ENCODE results near the gene IRS2.
"Not testable (repeated sequence)": the region's sequence is repeated elsewhere in the genome, so short reads cannot be mapped to it uniquely, and the experiment has no call there.

The IRS2 gene

GRCh38 chr13:109786457-109787134 is at the start of gene IRS2:
TSS of gene IRS2 (minus strand) at chr13:109786583. CDS start at chr13:109786053, 530 bp downstream.
- H3K36me3 Mint-ChIP-seq (ENCODE audit: low read depth), result no peaks in the 10 kb centered on the region
- H3K27me3 Mint-ChIP-seq (ENCODE audit: low read depth), result peaks cover 32% of the 10 kb centered on the region
- H3K27ac Mint-ChIP-seq, result peak within 1 kb of the TSS; percentile 82

GRCh38 chr13:109834973-109835720 is 48.8 kb upstream of the IRS2 start:
- Mint-ChIP-seq H3K27me3 (ENCODE audit: low read depth) (peaks cover 9% of the 10 kb centered on the region), H3K4me3 (no peak overlapping the region), H3K27ac (no peak overlapping the region), H3K4me1 (ENCODE audit: low read depth) (no peaks in the 10 kb centered on the region), H3K36me3 (ENCODE audit: low read depth) (no peaks in the 10 kb centered on the region), H3K9me3 (no peaks in the 10 kb centered on the region)

More at GRCh38 chr13:109786457-109787134, at the start of gene IRS2:
- H3K9me3 Mint-ChIP-seq, result no peaks in the 10 kb centered on the region
- H3K4me1 Mint-ChIP-seq (ENCODE audit: low read depth), result peaks cover 12% of the 10 kb centered on the region
- peak within 1 kb of the TSS; percentile 84 for H3K4me3 Mint-ChIP-seq

DNA sequence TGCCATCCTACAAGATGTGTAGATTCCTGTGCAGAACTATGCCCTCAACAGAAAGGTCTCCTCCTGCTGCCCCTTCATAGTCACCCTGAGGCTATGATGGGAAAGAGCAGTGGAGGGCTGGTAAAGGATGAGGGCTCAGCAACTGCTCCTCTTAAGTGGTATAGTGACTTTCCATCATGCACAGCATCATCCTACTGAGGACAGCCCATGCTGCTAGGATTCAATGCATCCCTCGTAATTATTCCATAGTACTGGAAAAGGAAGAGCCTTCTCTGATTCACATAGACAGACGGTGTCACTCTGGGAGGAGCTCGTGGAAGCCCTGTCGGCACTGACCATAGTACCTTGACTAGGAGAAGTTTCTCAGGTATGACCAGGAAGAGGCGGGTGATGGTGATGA is 47.6 kb upstream of the IRS2 start:
- H3K27me3 Mint-ChIP-seq (ENCODE audit: low read depth), result peaks cover 3% of the 10 kb centered on the region
- H3K27ac Mint-ChIP-seq, result no peak overlapping the region
- H3K9me3 Mint-ChIP-seq, result no peaks in the 10 kb centered on the region
- no peaks in the 10 kb centered on the region for H3K36me3 Mint-ChIP-seq (ENCODE audit: low read depth)
- no peaks in the 10 kb centered on the region for H3K4me1 Mint-ChIP-seq (ENCODE audit: low read depth)
- H3K4me3 Mint-ChIP-seq, result no peak overlapping the region

- H3K9me3 Mint-ChIP-seq, result no peaks in the 10 kb centered on the region
- H3K27ac Mint-ChIP-seq, result no peak overlapping the region
- no peaks in the 10 kb centered on the region for H3K36me3 Mint-ChIP-seq (ENCODE audit: low read depth)
- no peak overlapping the region for H3K4me3 Mint-ChIP-seq
- peaks cover 3% of the 10 kb centered on the region for H3K27me3 Mint-ChIP-seq (ENCODE audit: low read depth)
- no peaks in the 10 kb centered on the region for H3K4me1 Mint-ChIP-seq (ENCODE audit: low read depth)
Observed at GRCh38 chr13:109833071-109833470, 46.7 kb upstream of the IRS2 start.

DNA sequence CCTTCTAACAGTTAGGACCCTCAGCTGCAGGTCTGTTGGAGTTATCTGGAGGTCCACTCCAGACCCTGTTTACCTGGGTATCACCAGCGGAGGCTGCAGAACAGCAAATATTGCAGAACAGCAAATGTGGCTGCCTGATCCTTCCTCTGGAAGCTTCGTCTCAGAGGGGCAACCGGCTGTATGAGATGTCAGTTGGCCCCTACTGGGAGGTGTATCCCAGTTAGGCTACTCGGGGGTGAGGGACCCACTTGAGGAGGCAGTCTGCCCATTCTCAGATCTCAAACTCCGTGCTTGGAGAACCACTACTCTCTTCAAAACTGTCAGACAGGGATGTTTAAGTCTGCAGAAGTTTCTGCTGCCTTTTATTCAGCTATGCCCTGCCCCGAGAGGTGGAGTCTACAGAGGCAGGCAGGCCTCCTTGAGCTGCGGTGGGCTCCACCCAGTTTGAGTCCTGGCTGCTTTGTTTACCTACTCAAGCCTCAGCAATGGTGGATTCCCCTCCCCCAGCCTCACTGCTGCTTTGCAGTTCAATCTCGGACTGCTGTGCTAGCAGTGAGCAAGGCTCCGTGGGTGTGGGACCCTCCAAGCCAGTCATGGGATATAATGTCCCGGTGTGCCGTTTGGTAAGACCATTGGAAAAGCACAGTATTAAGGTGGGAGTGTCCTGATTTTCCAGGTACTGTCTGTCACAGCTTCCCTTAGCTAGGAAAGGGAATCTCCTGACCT is 42.4 kb upstream of the IRS2 start:
- H3K36me3 Mint-ChIP-seq (ENCODE audit: low read depth); H3K4me3 Mint-ChIP-seq; H3K4me1 Mint-ChIP-seq (ENCODE audit: low read depth); H3K27ac Mint-ChIP-seq; H3K27me3 Mint-ChIP-seq (ENCODE audit: low read depth); H3K9me3 Mint-ChIP-seq: not testable (repeated sequence)

DNA sequence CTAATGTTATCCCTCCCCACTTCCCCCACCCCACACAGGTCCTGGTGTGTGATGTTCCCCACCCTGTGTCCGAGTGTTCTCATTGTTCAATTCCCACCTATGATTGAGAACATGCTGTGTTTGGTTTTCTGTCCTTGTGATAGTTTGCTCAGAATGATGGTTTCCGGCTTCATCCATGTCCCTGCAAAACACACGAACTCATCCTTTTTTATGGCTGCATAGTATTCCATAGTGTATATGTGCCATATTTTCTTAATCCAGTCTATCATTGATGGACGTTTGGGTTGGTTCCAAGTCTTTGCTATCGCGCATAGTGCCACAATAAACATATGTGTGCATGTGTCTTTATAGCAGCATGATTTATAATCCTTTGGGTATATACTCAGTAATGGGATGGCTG is 36.8 kb upstream of the IRS2 start:
- not testable (repeated sequence) for H3K4me1 Mint-ChIP-seq (ENCODE audit: low read depth); H3K27ac Mint-ChIP-seq

GRCh38 chr13:109821103-109821502 is 34.7 kb upstream of the IRS2 start:
- Mint-ChIP-seq H3K27me3 (ENCODE audit: low read depth) (peaks cover 7% of the 10 kb centered on the region), H3K36me3 (ENCODE audit: low read depth) (no peaks in the 10 kb centered on the region), H3K9me3 (no peaks in the 10 kb centered on the region), H3K27ac (no peak overlapping the region), H3K4me3 (no peak overlapping the region), H3K4me1 (ENCODE audit: low read depth) (no peaks in the 10 kb centered on the region)

More for the DNA sequence above, 36.8 kb upstream of the IRS2 start:
- H3K36me3 Mint-ChIP-seq (ENCODE audit: low read depth); H3K27me3 Mint-ChIP-seq (ENCODE audit: low read depth); H3K4me3 Mint-ChIP-seq; H3K9me3 Mint-ChIP-seq: not testable (repeated sequence)

GRCh38 chr13:109819874-109820273 is 33.5 kb upstream of the IRS2 start:
- Mint-ChIP-seq H3K27ac (no peak overlapping the region), H3K4me3 (no peak overlapping the region), H3K27me3 (ENCODE audit: low read depth) (peaks cover 7% of the 10 kb centered on the region), H3K36me3 (ENCODE audit: low read depth) (no peaks in the 10 kb centered on the region), H3K4me1 (ENCODE audit: low read depth) (no peaks in the 10 kb centered on the region), H3K9me3 (no peaks in the 10 kb centered on the region)

- H3K27me3 Mint-ChIP-seq (ENCODE audit: low read depth), result peaks cover 7% of the 10 kb centered on the region
- no peak overlapping the region for H3K27ac Mint-ChIP-seq
- no peaks in the 10 kb centered on the region for H3K4me1 Mint-ChIP-seq (ENCODE audit: low read depth)
- H3K36me3 Mint-ChIP-seq (ENCODE audit: low read depth), result no peaks in the 10 kb centered on the region
- H3K9me3 Mint-ChIP-seq, result no peaks in the 10 kb centered on the region
- H3K4me3 Mint-ChIP-seq, result no peak overlapping the region
Observed at GRCh38 chr13:109818886-109819285, 32.5 kb upstream of the IRS2 start.

DNA sequence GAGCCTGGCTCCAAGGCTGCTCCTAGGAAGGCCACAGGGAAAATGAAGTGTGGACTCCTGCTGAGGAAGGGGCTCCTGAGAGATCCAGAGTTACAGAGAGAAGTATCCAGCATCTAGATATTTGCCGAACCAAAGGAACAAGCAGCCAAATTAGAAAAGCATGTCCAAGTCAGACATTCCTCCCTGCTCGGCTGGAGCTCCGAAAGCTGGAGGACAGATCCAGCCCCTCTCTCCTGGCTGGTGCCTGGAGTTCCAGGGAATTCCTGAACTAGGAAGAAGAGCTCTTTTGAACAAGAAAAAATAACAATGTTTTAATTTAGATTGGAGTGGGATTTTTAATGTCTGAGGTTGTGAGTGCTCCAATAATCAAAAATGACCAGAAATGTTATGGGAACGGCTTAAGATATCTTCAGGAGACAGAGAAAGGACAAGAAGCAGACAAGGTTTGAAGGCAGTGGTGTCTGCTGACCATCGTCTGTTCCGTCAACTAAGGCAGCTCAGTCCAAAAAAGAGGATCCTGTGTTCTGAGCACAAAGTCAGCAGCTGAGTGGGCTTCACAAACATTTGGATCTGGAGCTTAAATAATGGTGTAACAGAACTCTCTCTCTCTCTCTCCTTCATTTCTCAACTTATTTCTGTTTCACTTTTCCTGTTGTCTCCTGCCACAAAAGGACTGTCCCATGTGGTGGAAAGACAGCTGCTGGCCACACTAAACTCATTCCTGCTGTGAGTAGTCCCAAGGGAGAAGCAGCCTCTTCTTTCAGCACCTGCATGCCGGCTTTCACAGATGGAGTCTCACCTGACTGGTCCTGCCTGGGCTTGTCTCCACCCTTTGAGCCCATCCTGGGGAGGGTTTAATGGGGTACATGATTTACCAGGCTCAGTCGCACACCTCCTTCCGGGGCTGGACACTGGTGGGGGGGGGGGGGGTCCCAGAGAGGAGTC is 31.5 kb upstream of the IRS2 start:
- Mint-ChIP-seq H3K27me3 (ENCODE audit: low read depth) (peaks cover 7% of the 10 kb centered on the region), H3K36me3 (ENCODE audit: low read depth) (no peaks in the 10 kb centered on the region), H3K27ac (no peak overlapping the region), H3K9me3 (no peaks in the 10 kb centered on the region), H3K4me1 (ENCODE audit: low read depth) (no peaks in the 10 kb centered on the region), H3K4me3 (no peak overlapping the region)

DNA sequence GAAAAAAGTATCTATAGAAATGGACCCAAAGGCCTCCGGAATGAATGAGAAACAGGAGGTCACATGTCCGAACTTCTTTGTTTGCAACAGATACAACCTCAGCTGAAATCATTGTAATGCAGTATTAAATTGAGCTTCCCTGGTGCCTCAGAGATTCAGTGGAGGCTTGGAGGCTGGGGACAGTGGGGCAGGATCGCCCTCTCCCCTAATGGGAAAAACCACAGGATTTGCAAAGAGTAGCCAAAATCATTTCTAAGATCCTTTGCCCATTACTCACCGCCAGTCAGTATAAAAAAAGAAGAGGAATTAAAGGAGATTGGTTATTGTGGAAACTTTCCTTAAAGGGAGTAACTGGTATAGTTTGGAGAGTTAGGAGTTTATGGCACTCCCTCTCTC is 30.4 kb upstream of the IRS2 start:
- Mint-ChIP-seq H3K27me3 (ENCODE audit: low read depth) (peaks cover 7% of the 10 kb centered on the region), H3K27ac (no peak overlapping the region)

DNA sequence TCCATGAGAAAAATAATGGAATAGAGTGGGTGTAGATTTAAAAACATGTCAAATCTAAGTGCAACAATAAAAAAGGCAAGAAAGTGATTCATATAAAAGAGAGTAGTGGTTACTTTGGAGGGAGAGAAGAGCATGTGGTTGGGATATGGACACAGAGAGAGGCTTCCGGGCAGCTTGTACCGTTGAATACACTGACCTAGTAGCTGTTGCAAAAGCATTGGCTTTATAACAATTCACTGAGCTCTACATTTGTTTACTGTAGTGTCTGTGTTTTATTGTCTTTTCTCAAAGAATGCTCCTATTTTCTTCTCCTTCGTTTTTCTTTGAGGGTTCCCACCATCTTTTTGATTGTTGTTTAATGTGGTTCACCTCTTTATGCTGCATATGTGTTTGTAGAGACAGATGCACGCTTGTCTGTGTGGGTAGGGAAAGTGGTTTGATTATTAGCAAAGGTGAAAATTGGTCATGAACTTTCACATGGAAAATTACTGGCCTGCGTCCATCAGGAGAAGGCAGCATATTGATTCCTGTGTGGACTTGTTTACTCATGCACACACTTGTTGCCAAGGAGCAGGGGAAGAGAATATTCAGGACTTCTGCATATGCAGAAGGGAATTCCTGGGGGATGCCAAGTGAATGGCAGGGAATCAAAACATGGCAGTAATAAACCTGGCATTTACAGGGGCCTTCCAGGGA is 29.9 kb upstream of the IRS2 start:
- Mint-ChIP-seq H3K4me3 (no peak overlapping the region), H3K4me1 (ENCODE audit: low read depth) (no peaks in the 10 kb centered on the region), H3K27me3 (ENCODE audit: low read depth) (peaks cover 5% of the 10 kb centered on the region), H3K9me3 (no peaks in the 10 kb centered on the region), H3K36me3 (ENCODE audit: low read depth) (no peaks in the 10 kb centered on the region), H3K27ac (no peak overlapping the region)

More for the DNA sequence above, 30.4 kb upstream of the IRS2 start:
- Mint-ChIP-seq H3K4me1 (ENCODE audit: low read depth) (no peaks in the 10 kb centered on the region), H3K4me3 (no peak overlapping the region), H3K36me3 (ENCODE audit: low read depth) (no peaks in the 10 kb centered on the region), H3K9me3 (no peaks in the 10 kb centered on the region)

GRCh38 chr13:109815651-109816050 is 29.3 kb upstream of the IRS2 start:
- Mint-ChIP-seq H3K4me3 (no peak overlapping the region), H3K9me3 (no peaks in the 10 kb centered on the region), H3K27me3 (ENCODE audit: low read depth) (peaks cover 3% of the 10 kb centered on the region), H3K36me3 (ENCODE audit: low read depth) (no peaks in the 10 kb centered on the region), H3K27ac (no peak overlapping the region), H3K4me1 (ENCODE audit: low read depth) (no peaks in the 10 kb centered on the region)
